Keratinocyte (primary cell): ENCODE results near the gene CENPP. TPM values are rescaled to one million over a fixed set of nuclear protein-coding genes. Genes with fewer than 3 reads are reported as not detected.

ENCODE experiments used
- DNase-seq: peaks from one replicate; pipeline ENCODE4 v3.0.0-alpha.2; 2011; ENCODE audit warnings: low read depth, missing footprints, low spot score
- FAIRE-seq: peaks from 2 replicates; lab custom pipeline; 2011; peaks lifted over from hg19 to GRCh38; lab: Jason Lieb, UNC
- H2AFZ ChIP-seq: 2 replicates; pipeline ENCODE4 v1.6.0; 2012; ENCODE audit warnings: low read length, control low read depth, inconsistent platforms; ENCODE audit not compliant: control insufficient read depth
- H3K27ac ChIP-seq: 2 replicates; pipeline ENCODE4 v1.5.1; 2011; ENCODE audit warnings: low read length; ENCODE audit not compliant: control insufficient read depth, insufficient read depth
- H3K27me3 ChIP-seq: 3 replicates; pipeline ENCODE4 v1.6.0; 2011; ENCODE audit warnings: low read length; ENCODE audit not compliant: control insufficient read depth, insufficient read depth; ENCODE audit errors: extremely low read depth
- H3K36me3 ChIP-seq, 2 experiments: 2 replicates in 1 of 2; 3 replicates in 1 of 2; pipeline ENCODE4 v1.5.1; 2011; ENCODE audit warnings: low read length in 2 of 2, mild to moderate bottlenecking in 1 of 2; ENCODE audit not compliant: control insufficient read depth in 2 of 2, insufficient read depth in 2 of 2; ENCODE audit errors: extremely low read depth in 1 of 2
- H3K4me1 ChIP-seq: 3 replicates; pipeline ENCODE4 v1.5.1; 2011; ENCODE audit warnings: low read length; ENCODE audit not compliant: control insufficient read depth, insufficient read depth; ENCODE audit errors: extremely low read depth
- H3K4me2 ChIP-seq: 3 replicates; pipeline ENCODE4 v1.6.0; 2011; ENCODE audit warnings: low read depth, low read length; ENCODE audit not compliant: control insufficient read depth, insufficient read depth; ENCODE audit errors: extremely low read depth
- H3K4me3 ChIP-seq, 3 experiments: fragments of 200-600 bp in 1 of 3; sonication (generic) in 1 of 3; 2 replicates in 2 of 3; 3 replicates in 1 of 3; pipeline ENCODE4 v1.5.1; 2011 to 2016; ENCODE audit warnings: low read length in 3 of 3, mild to moderate bottlenecking in 3 of 3, control low read depth in 2 of 3, inconsistent platforms in 1 of 3, low read depth in 1 of 3, mixed read lengths in 1 of 3, mixed run types in 1 of 3, moderate library complexity in 1 of 3; ENCODE audit not compliant: control insufficient read depth in 2 of 3, insufficient read depth in 2 of 3; ENCODE audit errors: extremely low read depth in 1 of 3
- H3K79me2 ChIP-seq: 2 replicates; pipeline ENCODE4 v1.6.0; 2012; ENCODE audit warnings: low read length; ENCODE audit not compliant: control insufficient read depth, insufficient read depth
- H3K9ac ChIP-seq: 3 replicates; pipeline ENCODE4 v1.6.0; 2011; ENCODE audit warnings: low read length; ENCODE audit not compliant: control insufficient read depth, insufficient read depth; ENCODE audit errors: extremely low read depth
- H3K9me1 ChIP-seq: 3 replicates; pipeline ENCODE4 v1.6.0; 2011; ENCODE audit warnings: low read length; ENCODE audit not compliant: control insufficient read depth, insufficient read depth; ENCODE audit errors: extremely low read depth
- H3K9me3 ChIP-seq: 2 replicates; pipeline ENCODE4 v1.5.1; 2012; ENCODE audit warnings: low read depth, low read length; ENCODE audit not compliant: control insufficient read depth
- H4K20me1 ChIP-seq: 3 replicates; pipeline ENCODE4 v1.6.0; 2011; ENCODE audit warnings: low read length; ENCODE audit not compliant: control insufficient read depth, insufficient read depth; ENCODE audit errors: extremely low read depth
- CTCF ChIP-seq, 3 experiments: IDR thresholded peaks in 1 of 3; conservative IDR thresholded peaks in 1 of 3; optimal IDR thresholded peaks in 1 of 3; 2 replicates in 2 of 3; 3 replicates in 1 of 3; pipeline versions ENCODE3 to v1.5.1; 2011; ENCODE audit warnings: low read length in 3 of 3, mild to moderate bottlenecking in 3 of 3, moderate library complexity in 2 of 3, control low read depth in 1 of 3, inconsistent platforms in 1 of 3; ENCODE audit not compliant: insufficient read depth in 2 of 3; ENCODE audit errors: extremely low read depth in 1 of 3
- EZH2 ChIP-seq: IDR thresholded peaks from one replicate; pipeline ENCODE4 v1.6.1; 2012; ENCODE audit warnings: inconsistent platforms, mild to moderate bottlenecking, low read length, moderate library complexity
- dilution Hi-C: fragments of 300-500 bp; cut with MboI; formaldehyde crosslinking; loops from one replicate; pipeline ENCODE4 v1.7.0; 2020; ENCODE audit warnings: low sequenced_read_pairs; ENCODE audit not compliant: extremely low pct_ligation_motif_present
- polyA plus RNA-seq, 5 experiments: library from polyadenylated mRNA; depleted of rRNA in 3 of 5; stranded (reverse) in 3 of 5; stranded (forward) in 1 of 5; unstranded in 1 of 5; fragments of >200 nt; gene quantifications; 1 replicate in 1 of 5; 2 replicates in 3 of 5; 3 replicates in 1 of 5; pipeline versions ENCODE4 v1.2.1 to v1.2.3, GENCODE V29; 2011 to 2012; ENCODE audit warnings: missing spikeins in 2 of 5, low read depth in 1 of 5, low replicate concordance in 1 of 5

Gene CENPP
- polyA plus RNA-seq, 1 donor (not counting 4 experiments of a cell fraction or from before 2014, with no cell fraction given) = 6.7 TPM

DNA sequence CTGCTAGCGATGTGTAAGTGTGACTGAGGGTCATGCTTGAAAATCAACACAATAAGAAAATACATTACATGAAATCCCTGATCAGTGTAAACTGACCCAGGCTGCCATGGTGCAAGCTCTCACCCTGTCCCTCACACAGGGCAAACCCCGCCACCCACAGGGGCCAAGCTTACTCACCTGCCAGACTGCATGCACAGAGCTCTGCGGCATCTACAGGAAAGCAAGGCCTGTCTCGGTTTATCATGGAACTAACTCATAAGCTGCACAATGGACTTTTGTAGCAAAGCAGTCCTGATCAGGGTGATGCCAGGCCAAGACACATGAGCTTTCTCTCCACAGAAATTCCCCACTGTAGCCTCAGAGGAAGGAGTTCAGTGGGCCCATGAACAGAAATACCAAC lies 334.5 kb downstream of the CENPP start:
- dilution Hi-C loops = no loop called here
- H3K4me3 ChIP-seq = no peak overlapping the region
- peaks cover 20% of the 10 kb centered on the region for H3K4me1 ChIP-seq
- no peak overlapping the region for H3K9ac ChIP-seq
- peaks cover 18 to 39% of the 10 kb centered on the region in 2 experiments for H3K36me3 ChIP-seq
- H3K79me2 ChIP-seq = peaks cover 71% of the 10 kb centered on the region
- no peak overlapping the region for H3K4me2 ChIP-seq
- H3K9me1 ChIP-seq = no peaks in the 10 kb centered on the region
- no peaks in the 10 kb centered on the region for H3K27me3 ChIP-seq
- H2AFZ ChIP-seq = no peak overlapping the region
- FAIRE-seq (no peak), DNase-seq (no peak)
- peaks cover 13% of the 10 kb centered on the region for H4K20me1 ChIP-seq
- no peak for TF ChIP-seq CTCF (optimal IDR thresholded peaks at IDR 0.05 in 1 of 3, IDR thresholded peaks at IDR 0.05 in 1 of 3, conservative IDR thresholded peaks at IDR 0.05 in 1 of 3; ENCODE audit: extremely low read depth in 1 of 3, insufficient read depth in 2 of 3, low read length in 3 of 3)
- no peak for TF ChIP-seq EZH2
- H3K9me3 ChIP-seq = no peaks in the 10 kb centered on the region
- H3K27ac ChIP-seq = no peak overlapping the region

DNA sequence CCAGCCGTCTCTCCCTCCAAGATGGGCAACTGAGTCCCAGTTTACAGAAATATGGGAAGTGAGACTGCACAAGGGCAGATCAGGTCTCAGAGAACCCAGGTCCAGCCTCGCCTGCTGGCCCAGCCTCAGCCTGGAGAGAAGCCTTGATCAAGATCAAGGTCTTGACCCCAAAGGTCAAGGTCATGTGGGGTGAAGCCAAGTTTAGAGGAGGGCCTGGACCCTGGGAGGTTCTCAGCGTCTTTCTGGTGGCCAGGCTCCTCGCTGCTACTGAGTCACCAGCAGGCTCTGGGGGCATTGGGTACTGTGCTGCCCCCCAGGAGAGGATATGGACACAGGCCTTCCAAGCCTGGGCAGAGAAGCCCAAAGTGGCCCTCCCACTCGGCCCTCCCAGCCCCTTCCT lies 335.4 kb downstream of the CENPP start:
- Histone ChIP-seq H3K36me3 (peaks cover 22 to 44% of the 10 kb centered on the region in 2 experiments), H3K9me3 (no peaks in the 10 kb centered on the region), H3K4me2 (no peak overlapping the region), H2AFZ (no peak overlapping the region), H3K4me3 (no peak overlapping the region), H4K20me1 (peaks cover 13% of the 10 kb centered on the region), H3K27ac (no peak overlapping the region), H3K9ac (no peak overlapping the region), H3K79me2 (peaks cover 78% of the 10 kb centered on the region), H3K4me1 (peaks cover 15% of the 10 kb centered on the region), H3K27me3 (no peaks in the 10 kb centered on the region), H3K9me1 (no peaks in the 10 kb centered on the region)
- DNase-seq (no peak), FAIRE-seq (no peak)
- dilution Hi-C loops = no loop called here
- no peak for TF ChIP-seq CTCF (optimal IDR thresholded peaks at IDR 0.05 in 1 of 3, IDR thresholded peaks at IDR 0.05 in 1 of 3, conservative IDR thresholded peaks at IDR 0.05 in 1 of 3; ENCODE audit: extremely low read depth in 1 of 3, insufficient read depth in 2 of 3, low read length in 3 of 3)
- no peak for TF ChIP-seq EZH2
